ENCODE results near the gene PAMR1.

DNA sequence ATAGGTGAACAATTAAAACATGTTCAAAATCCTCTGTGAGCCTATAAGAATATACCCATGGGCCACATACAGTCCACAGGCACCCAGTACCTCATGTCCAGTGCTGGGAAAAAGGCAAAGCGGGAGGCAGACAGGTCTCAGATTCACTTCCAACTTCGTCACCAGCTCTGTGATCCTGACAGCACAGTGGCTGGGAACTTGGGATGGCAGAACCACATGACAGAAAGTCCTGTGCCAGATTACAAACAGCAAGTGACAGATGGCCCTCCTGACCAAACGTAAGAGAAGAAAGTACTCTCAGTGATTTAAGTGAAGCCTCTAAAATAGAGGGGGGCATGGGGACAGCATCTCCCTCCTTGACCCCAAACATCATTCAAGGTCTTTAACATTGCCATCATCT, 111.8 kb downstream of the PAMR1 start:
- TF ChIP-seq CTCF (conservative IDR thresholded peaks at IDR 0.05; ENCODE audit: low read depth, low read length) (no peak), EZH2 (IDR thresholded peaks at IDR 0.05; ENCODE audit: borderline replicate concordance, low read depth, low read length, poor library complexity, severe bottlenecking) (no peak)

All from A673 (cell line).